ENCODE results near the gene TMEM114.
"Not testable (repeated sequence)": the region's sequence is repeated elsewhere in the genome, so short reads cannot be mapped to it uniquely, and the experiment has no call there.

- TF ChIP-seq, protein P1, sequence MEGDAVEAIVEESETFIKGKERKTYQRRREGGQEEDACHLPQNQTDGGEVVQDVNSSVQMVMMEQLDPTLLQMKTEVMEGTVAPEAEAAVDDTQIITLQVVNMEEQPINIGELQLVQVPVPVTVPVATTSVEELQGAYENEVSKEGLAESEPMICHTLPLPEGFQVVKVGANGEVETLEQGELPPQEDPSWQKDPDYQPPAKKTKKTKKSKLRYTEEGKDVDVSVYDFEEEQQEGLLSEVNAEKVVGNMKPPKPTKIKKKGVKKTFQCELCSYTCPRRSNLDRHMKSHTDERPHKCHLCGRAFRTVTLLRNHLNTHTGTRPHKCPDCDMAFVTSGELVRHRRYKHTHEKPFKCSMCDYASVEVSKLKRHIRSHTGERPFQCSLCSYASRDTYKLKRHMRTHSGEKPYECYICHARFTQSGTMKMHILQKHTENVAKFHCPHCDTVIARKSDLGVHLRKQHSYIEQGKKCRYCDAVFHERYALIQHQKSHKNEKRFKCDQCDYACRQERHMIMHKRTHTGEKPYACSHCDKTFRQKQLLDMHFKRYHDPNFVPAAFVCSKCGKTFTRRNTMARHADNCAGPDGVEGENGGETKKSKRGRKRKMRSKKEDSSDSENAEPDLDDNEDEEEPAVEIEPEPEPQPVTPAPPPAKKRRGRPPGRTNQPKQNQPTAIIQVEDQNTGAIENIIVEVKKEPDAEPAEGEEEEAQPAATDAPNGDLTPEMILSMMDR (IDR thresholded peaks at IDR 0.05) = not testable (repeated sequence)
- not testable (repeated sequence) for TF ChIP-seq POLR2AphosphoS5, POLR2A (IDR thresholded peaks at IDR 0.05)
Observed at GRCh38 chr16:8563944-8564540, 26.3 kb downstream of the TMEM114 start.
